Lower lobe of right lung (tissue), 2 donors: ENCODE data around the gene VAMP8. TPM values are rescaled to one million over a fixed set of nuclear protein-coding genes. Genes with fewer than 3 reads are reported as not detected.
"Not testable (repeated sequence)": the region's sequence is repeated elsewhere in the genome, so short reads cannot be mapped to it uniquely, and the experiment has no call there.

Experiments
- ATAC-seq, 2 donors: fragments of 200-7000 bp; cut with Tn5 transposase; one replicate each; pipeline ENCODE4 v1.9.1; 2020 to 2022; ENCODE audit warnings: mild to moderate bottlenecking in 2 of 2, moderate library complexity in 2 of 2
- DNase-seq: peaks from one replicate; pipeline ENCODE4 v3.0.0-alpha.2; 2020
- H3K27ac ChIP-seq: fragments of 200-600 bp; one replicate; pipeline ENCODE4 v1.8.0; 2022
- H3K27me3 ChIP-seq: fragments of 200-600 bp; one replicate; pipeline ENCODE4 v1.8.0; 2022; ENCODE audit warnings: low read depth
- H3K36me3 ChIP-seq: fragments of 200-600 bp; one replicate; pipeline ENCODE4 v1.8.0; 2022; ENCODE audit warnings: mild to moderate bottlenecking
- H3K4me1 ChIP-seq: fragments of 200-600 bp; one replicate; pipeline ENCODE4 v1.8.0; 2022
- H3K4me3 ChIP-seq: fragments of 200-600 bp; one replicate; pipeline ENCODE4 v1.8.0; 2022; ENCODE audit warnings: mild to moderate bottlenecking
- H3K9me3 ChIP-seq: fragments of 200-600 bp; one replicate; pipeline ENCODE4 v1.8.0; 2022
- intact Hi-C: fragments of 100-400 bp; cut with DNase I; formaldehyde crosslinking; loops from one replicate; pipeline ENCODE4 v1.11.0; 2022
- total RNA-seq: library from RNA; stranded (reverse); fragmentation: NEBNext Ultra II Directional; extraction: Animal tissue kit (Norgen Biotek cat#: 25700); gene quantifications from one replicate; pipeline ENCODE4 v1.2.1, GENCODE V29; 2021
- TF ChIP-seq, protein P1 (sequence below): fragments of 200-600 bp; IDR thresholded peaks from one replicate; pipeline ENCODE4 v1.8.0; 2022; ENCODE audit warnings: antibody characterized with exemption, mild to moderate bottlenecking
- donor health status: DM: no; HTN: yes; CAD: no; lungs with severe emphysema.

Gene VAMP8
- total RNA-seq, 1 donor from 2014 or later, result 272 TPM

DNA sequence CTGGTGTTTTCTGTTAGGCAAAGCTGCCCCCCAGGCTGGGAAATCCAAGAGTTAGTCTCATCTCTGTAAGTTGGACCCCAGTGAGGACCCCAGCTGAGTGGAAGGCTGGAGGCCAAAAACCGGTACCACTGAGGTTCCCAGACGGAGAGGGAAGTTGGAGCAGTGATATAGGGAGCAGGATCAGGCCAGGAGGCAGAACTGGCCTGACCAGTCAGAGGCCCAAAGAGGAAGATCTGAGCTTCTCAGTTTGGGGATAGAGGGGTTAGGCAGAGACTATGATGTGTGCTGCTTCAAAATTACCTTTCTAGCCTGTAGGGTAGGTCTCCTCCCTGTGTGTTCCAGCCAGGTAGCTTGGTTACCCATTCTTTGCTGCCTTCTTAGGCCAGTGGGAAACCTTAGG lies 13.6 kb downstream of the VAMP8 start:
- peak overlapping the region; percentile 95 for H3K27ac ChIP-seq
- no peaks in the 10 kb centered on the region for H3K36me3 ChIP-seq
- TF ChIP-seq, protein P1, sequence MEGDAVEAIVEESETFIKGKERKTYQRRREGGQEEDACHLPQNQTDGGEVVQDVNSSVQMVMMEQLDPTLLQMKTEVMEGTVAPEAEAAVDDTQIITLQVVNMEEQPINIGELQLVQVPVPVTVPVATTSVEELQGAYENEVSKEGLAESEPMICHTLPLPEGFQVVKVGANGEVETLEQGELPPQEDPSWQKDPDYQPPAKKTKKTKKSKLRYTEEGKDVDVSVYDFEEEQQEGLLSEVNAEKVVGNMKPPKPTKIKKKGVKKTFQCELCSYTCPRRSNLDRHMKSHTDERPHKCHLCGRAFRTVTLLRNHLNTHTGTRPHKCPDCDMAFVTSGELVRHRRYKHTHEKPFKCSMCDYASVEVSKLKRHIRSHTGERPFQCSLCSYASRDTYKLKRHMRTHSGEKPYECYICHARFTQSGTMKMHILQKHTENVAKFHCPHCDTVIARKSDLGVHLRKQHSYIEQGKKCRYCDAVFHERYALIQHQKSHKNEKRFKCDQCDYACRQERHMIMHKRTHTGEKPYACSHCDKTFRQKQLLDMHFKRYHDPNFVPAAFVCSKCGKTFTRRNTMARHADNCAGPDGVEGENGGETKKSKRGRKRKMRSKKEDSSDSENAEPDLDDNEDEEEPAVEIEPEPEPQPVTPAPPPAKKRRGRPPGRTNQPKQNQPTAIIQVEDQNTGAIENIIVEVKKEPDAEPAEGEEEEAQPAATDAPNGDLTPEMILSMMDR, result no peak
- no peaks in the 10 kb centered on the region for H3K27me3 ChIP-seq
- DNase-seq (no peak), ATAC-seq (no peak)
- H3K9me3 ChIP-seq, result no peaks in the 10 kb centered on the region
- no peak overlapping the region for H3K4me3 ChIP-seq
- intact Hi-C loops, result no loop called here
- H3K4me1 ChIP-seq, result peaks cover 90% of the 10 kb centered on the region

DNA sequence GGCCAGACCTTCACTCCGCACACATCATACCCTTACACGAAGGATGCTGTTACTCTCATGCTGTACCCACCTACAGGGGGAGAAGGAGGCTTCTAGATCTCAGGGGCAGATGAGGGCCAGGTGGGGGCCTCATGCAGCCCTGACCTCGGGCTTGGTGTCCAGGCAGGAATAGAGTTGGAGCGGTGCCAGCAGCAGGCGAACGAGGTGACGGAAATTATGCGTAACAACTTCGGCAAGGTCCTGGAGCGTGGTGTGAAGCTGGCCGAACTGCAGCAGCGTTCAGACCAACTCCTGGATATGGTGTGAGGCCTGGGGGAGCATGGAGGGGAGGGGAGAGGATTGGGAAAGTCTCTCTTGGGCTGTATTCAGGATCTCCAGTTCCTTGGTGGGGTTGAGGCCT lies 14.2 kb downstream of the VAMP8 start:
- intact Hi-C loops, result no loop called here
- peak overlapping the region; percentile 95 for H3K27ac ChIP-seq

DNA sequence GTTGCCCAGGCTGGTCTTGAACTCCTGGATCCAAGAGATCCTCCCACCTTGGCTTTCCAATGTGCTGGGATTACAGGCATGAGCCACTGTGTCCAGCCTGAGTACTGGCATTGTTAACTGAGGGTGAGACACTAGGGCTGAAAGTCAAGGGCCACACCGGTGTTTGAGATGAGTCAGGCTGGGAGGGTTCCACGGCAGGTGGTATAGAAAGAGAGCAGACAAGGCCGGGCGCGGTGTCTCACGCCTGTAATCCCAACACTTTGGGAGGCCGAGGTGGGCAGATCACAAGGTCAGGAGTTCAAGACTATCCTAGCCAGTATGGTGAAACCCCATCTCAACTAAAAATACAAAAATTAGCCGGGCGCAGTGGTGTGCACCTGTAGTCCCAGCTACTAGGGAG lies 14.9 kb downstream of the VAMP8 start:
- peak overlapping the region; percentile 95 for H3K27ac ChIP-seq
- ATAC-seq, H3K4me3 ChIP-seq, H3K36me3 ChIP-seq, intact Hi-C loops, H3K9me3 ChIP-seq, DNase-seq, H3K27me3 ChIP-seq: not testable (repeated sequence)
- peaks cover 89% of the 10 kb centered on the region for H3K4me1 ChIP-seq

More for the DNA sequence above, 14.2 kb downstream of the VAMP8 start:
- TF ChIP-seq, protein P1, result no peak
- H3K4me3 ChIP-seq, result no peak overlapping the region
- no peaks in the 10 kb centered on the region for H3K9me3 ChIP-seq
- H3K4me1 ChIP-seq, result peaks cover 89% of the 10 kb centered on the region
- no peak for ATAC-seq
- peaks cover 1% of the 10 kb centered on the region for H3K36me3 ChIP-seq
- no peak for DNase-seq
- H3K27me3 ChIP-seq, result no peaks in the 10 kb centered on the region

DNA sequence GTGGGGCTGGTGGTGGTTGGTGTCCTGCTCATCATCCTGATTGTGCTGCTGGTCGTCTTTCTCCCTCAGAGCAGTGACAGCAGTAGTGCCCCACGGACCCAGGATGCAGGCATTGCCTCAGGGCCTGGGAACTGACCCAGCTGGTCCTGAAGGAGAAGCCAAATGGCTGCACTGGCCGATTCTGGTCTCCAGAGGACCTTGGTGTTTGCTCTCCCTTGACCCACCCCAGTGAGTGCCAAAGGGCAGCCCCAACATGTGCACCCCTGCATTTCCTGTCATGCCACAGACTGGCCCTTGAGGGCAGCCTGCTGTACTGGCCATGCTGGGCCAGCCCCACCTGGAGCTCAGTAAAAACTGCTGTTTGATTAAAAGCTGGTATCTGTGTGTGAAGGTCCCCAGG lies 15.6 kb downstream of the VAMP8 start:
- Histone ChIP-seq H3K36me3 (peaks cover 16% of the 10 kb centered on the region), H3K9me3 (no peaks in the 10 kb centered on the region), H3K4me1 (peaks cover 82% of the 10 kb centered on the region), H3K27me3 (no peaks in the 10 kb centered on the region), H3K4me3 (no peak overlapping the region), H3K27ac (no peak overlapping the region)
- TF ChIP-seq, protein P1, result no peak
- intact Hi-C loops, result no loop called here
- no peak for DNase-seq
- ATAC-seq, result no peak

DNA sequence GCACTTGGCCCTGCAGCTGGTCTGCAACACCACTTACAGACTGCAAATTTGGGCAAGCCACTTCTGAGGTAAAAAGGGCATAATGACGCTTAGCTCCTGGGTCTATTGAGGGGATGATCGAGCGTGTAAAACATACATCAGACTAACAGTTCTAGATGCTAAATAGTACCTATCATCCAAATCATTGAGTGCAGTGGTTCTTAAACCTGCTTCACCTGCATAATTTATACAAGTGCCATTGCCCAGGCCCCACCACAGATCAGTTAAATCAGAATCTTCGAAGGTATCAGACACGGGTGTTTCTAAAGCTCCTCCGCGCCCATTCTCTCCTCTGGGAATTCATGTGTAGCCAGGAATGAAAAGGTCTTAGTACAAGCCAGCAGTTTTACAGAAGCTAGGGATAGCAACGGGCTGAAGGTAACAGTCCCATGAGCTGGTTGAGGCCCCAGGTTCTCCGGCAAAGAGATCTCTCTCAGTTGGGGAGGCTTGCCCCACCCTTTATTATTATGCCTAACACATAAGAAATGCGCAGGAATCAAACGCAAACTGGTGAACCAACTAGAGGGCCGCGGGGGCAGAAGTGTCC lies 17.4 kb downstream of the VAMP8 start:
- no peak for DNase-seq
- peak overlapping the region; percentile 94 for H3K27ac ChIP-seq
- ATAC-seq, result no peak
- H3K9me3 ChIP-seq, result no peaks in the 10 kb centered on the region
- intact Hi-C loops, result no loop called here
- no peaks in the 10 kb centered on the region for H3K27me3 ChIP-seq
- peaks cover 67% of the 10 kb centered on the region for H3K4me1 ChIP-seq
- peak overlapping the region; percentile 90 for H3K4me3 ChIP-seq
- peaks cover 33% of the 10 kb centered on the region for H3K36me3 ChIP-seq
- TF ChIP-seq, protein P1, result no peak

DNA sequence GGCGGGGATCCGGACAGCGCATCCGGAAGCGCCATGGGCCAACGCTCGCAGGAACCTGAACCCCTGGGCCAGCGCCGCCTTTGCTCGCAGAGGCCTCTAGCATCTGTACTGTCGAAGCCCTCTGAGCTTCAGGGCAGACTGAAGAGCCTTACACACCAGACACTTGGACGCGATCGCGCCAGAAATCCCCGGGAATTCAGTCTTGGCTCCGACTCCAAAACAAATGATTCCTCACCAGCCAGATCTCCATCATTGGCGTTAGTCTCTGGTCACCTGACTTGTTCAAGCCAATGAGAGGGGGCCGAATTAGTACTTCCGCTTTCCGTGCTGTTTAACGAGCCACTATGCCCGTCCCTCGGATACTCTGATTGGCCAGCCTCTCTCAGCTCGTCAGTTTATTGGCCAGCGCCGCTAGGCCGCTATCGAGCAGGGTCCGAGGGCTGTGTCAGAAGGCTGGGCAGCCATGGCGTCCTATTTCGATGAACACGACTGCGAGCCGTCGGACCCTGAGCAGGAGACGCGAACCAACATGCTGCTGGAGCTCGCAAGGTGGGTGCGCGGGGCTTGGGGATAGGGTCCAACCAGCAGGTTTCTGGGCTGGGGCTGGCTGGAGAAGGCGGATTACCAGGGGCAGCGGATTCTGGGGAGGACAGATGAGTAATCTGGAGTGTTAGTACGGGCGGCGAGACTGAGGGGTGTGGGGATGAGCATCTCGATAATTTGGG lies 18.1 kb downstream of the VAMP8 start, which contains the start of gene RNF181:
Gene RNF181 (plus strand): TSS at position 445 of the 725 bp plus-strand sequence. CDS start 19 bp downstream, at position 464.
- H3K4me1 ChIP-seq, result peaks cover 67% of the 10 kb centered on the region
- TF ChIP-seq, protein P1, result no peak
- no peaks in the 10 kb centered on the region for H3K9me3 ChIP-seq
- peak; percentile 96 for DNase-seq
- H3K27me3 ChIP-seq, result no peaks in the 10 kb centered on the region
- peak; percentile 97 for ATAC-seq
- peak within 1 kb of the TSS; percentile 94 for H3K27ac ChIP-seq
- H3K4me3 ChIP-seq, result peak within 1 kb of the TSS; percentile 90
- peaks cover 39% of the 10 kb centered on the region for H3K36me3 ChIP-seq
- intact Hi-C loops, result no loop called here
